Suprapubic skin (tissue), 4 donors: ENCODE data around the gene NCK2.

Experiments
- POLR2A ChIP-seq, 2 donors: fragments of 450-650 bp; IDR thresholded peaks; one replicate each; pipeline ENCODE4 v1.6.1; 2017; ENCODE audit warnings: antibody characterized with exemption in 2 of 2, mild to moderate bottlenecking in 2 of 2, moderate library complexity in 2 of 2
- POLR2AphosphoS5 ChIP-seq, 3 donors: sonication (generic); formaldehyde crosslinking; IDR thresholded peaks; one replicate each; pipeline ENCODE4 v1.6.1; 2017; ENCODE audit warnings: antibody characterized with exemption in 3 of 3
- TF ChIP-seq, protein P1 (sequence below), 2 donors: fragments of 200-600 bp in 1 of 2; fragments of 450-650 bp in 1 of 2; sonication (generic) in 1 of 2; IDR thresholded peaks; one replicate each; pipeline ENCODE4 v1.5.1; 2016 to 2019; ENCODE audit warnings: antibody characterized with exemption in 2 of 2, mild to moderate bottlenecking in 1 of 2, moderate library complexity in 1 of 2

DNA sequence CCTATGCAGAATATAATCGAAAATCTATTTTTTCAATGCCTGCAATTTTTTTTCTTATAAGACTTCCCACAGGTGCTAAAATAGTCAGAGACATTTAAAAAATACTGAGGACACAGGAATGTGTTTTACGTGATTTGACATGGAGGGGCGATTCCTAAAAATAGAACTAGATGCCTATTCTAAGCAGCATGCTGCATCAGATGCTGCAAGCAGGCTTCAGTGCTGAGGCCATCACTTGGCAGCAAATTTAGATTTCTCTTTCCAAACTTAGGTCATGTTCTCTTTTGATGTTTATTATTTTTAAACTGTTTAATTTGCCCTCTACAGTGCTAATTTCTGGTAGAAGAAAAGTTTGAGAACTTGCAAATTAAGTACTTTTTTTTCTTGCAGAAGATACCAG, 43.7 kb upstream of the NCK2 start:
- TF ChIP-seq POLR2A (IDR thresholded peaks at IDR 0.05): no peak
- TF ChIP-seq, protein P1, sequence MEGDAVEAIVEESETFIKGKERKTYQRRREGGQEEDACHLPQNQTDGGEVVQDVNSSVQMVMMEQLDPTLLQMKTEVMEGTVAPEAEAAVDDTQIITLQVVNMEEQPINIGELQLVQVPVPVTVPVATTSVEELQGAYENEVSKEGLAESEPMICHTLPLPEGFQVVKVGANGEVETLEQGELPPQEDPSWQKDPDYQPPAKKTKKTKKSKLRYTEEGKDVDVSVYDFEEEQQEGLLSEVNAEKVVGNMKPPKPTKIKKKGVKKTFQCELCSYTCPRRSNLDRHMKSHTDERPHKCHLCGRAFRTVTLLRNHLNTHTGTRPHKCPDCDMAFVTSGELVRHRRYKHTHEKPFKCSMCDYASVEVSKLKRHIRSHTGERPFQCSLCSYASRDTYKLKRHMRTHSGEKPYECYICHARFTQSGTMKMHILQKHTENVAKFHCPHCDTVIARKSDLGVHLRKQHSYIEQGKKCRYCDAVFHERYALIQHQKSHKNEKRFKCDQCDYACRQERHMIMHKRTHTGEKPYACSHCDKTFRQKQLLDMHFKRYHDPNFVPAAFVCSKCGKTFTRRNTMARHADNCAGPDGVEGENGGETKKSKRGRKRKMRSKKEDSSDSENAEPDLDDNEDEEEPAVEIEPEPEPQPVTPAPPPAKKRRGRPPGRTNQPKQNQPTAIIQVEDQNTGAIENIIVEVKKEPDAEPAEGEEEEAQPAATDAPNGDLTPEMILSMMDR (IDR thresholded peaks at IDR 0.05): no peak
- TF ChIP-seq POLR2AphosphoS5 (IDR thresholded peaks at IDR 0.05): no peak
